Measurements from ENCODE around the gene CCR7. TPM values are rescaled to one million over a fixed set of nuclear protein-coding genes. Genes with fewer than 3 reads are reported as not detected.
A peak's percentile ranks its signal among the peaks of the same experiment; 100 is the strongest.

The CCR7 gene
- total and polyA plus RNA-seq, 2 of the 13 experiments (the other 11 are each of a cell fraction or from before 2014, with no cell fraction given): 0.04 to 0.53 TPM

- peak; percentile 51 for TF ChIP-seq CTCF (CRISPR knock-in tag; IDR thresholded peaks at IDR 0.05)
- TF ChIP-seq MTA1 (CRISPR knock-in tag; IDR thresholded peaks at IDR 0.05; ENCODE audit: borderline replicate concordance): no peak; the same call in 1 of the 2 replicates
- peak; percentile 55; the same call in 1 of the 2 replicates for TF ChIP-seq FOXP1 (IDR thresholded peaks at IDR 0.05)
- peak; percentile 91 for TF ChIP-seq FOXP1 (CRISPR knock-in tag; IDR thresholded peaks at IDR 0.05)
- TF ChIP-seq ZNF281 (CRISPR knock-in tag; IDR thresholded peaks at IDR 0.05; ENCODE audit: borderline replicate concordance): peak; percentile 91
- peak; percentile 58 for TF ChIP-seq GABPB1 (CRISPR knock-in tag; IDR thresholded peaks at IDR 0.05)
- TF ChIP-seq HOXA3 (CRISPR knock-in tag; IDR thresholded peaks at IDR 0.05): peak; percentile 73
- no peak for TF ChIP-seq PLRG1 (conservative IDR thresholded peaks at IDR 0.05)
- peak; percentile 84; the same call in 1 of the 2 replicates for TF ChIP-seq FOXJ3 (CRISPR knock-in tag; IDR thresholded peaks at IDR 0.05; ENCODE audit: borderline replicate concordance)
- peak; percentile 47; the same call in 1 of the 2 replicates for TF ChIP-seq ZNF788 (CRISPR knock-in tag; IDR thresholded peaks at IDR 0.05; ENCODE audit: borderline replicate concordance)
- peak; percentile 76 for TF ChIP-seq SP5 (CRISPR knock-in tag; IDR thresholded peaks at IDR 0.05; ENCODE audit: borderline replicate concordance, low read depth)
- peak; percentile 87; the same call in 1 of the 2 replicates for TF ChIP-seq ZNF710 (CRISPR knock-in tag; IDR thresholded peaks at IDR 0.05; ENCODE audit: borderline replicate concordance)
- peak; percentile 74 for TF ChIP-seq ZNF558 (CRISPR knock-in tag; IDR thresholded peaks at IDR 0.05; ENCODE audit: borderline replicate concordance)
- peak; percentile 19; the same call in 1 of the 2 replicates for TF ChIP-seq FOXK2 (IDR thresholded peaks at IDR 0.05)
- no peak for TF ChIP-seq ZNF781 (CRISPR knock-in tag; IDR thresholded peaks at IDR 0.05; ENCODE audit: borderline replicate concordance, not compliant biosample characterization)
- TF ChIP-seq RERE (CRISPR knock-in tag; IDR thresholded peaks at IDR 0.05; ENCODE audit: low read depth): peak; percentile 88
Measured at GRCh38 chr17:40551879-40552768, 13.1 kb downstream of the CCR7 start (continued).
